H1 (cell line): ENCODE data around the gene LOC101059915.

Experiments
- ASH2L ChIP-seq: fragments of 200-600, 300-600 bp; sonication (generic); IDR thresholded peaks from one replicate; pipeline ENCODE4 v1.7.1; 2017; ENCODE audit warnings: low read length
- CBX5 ChIP-seq: fragments of 300-800, 300-1000 bp; sonication (generic); IDR thresholded peaks from 2 replicates; pipeline ENCODE4 v1.7.1; 2016; ENCODE audit warnings: antibody characterized with exemption, low read length, low read depth
- CBX8 ChIP-seq: fragments of 300-800, 300-1000 bp; sonication (generic); IDR thresholded peaks from 2 replicates; pipeline ENCODE4 v1.7.1; 2016; ENCODE audit warnings: low read depth, low read length, borderline replicate concordance
- FOSL1 ChIP-seq: IDR thresholded peaks from 2 replicates; pipeline ENCODE4 v1.6.1; 2011; ENCODE audit warnings: mild to moderate bottlenecking, low read depth, low read length, moderate library complexity; ENCODE audit not compliant: insufficient read depth
- GTF2F1 ChIP-seq: IDR thresholded peaks from 2 replicates; pipeline ENCODE4 v1.6.1; 2012; ENCODE audit warnings: low read depth, low read length, improper control_type of control experiment, borderline replicate concordance
- KDM4A ChIP-seq: IDR thresholded peaks from one replicate; pipeline ENCODE4 v1.7.1; 2012; ENCODE audit warnings: low read depth, mild to moderate bottlenecking, moderate library complexity, low read length, inconsistent platforms; ENCODE audit not compliant: severe bottlenecking
- TF ChIP-seq, protein P1 (sequence below): fragments of 300-600 bp; sonication (generic); IDR thresholded peaks from 2 replicates; pipeline ENCODE4 v1.7.1; 2012; ENCODE audit warnings: low read length, moderate library complexity, mild to moderate bottlenecking, inconsistent platforms; ENCODE audit not compliant: insufficient replicate concordance
- TF ChIP-seq, protein P2 (sequence below): IDR thresholded peaks from 2 replicates; pipeline ENCODE4 v1.6.1; 2012; ENCODE audit warnings: low read length, inconsistent platforms

Gene LOC101059915

DNA sequence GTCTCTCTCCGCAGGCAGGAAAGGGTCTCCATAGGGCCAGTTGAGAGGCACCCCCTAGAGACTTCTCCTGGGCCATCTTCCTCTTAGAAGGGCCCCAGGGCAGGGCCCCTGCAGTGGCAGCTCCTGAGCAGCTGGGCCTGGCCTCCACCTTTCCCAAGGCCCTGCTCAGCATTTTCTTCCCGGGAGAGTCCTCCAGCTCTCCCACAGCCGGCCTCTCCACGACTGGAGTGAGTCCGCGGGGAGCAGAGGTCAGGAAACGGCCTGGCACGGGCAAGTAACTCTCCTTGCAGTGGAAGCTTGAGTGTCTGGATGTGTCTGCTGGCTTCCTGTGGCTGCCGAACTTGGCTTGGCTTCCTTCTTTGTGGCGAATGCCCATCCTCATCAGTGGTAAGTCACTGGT, 1.6 kb upstream of the LOC101059915 start (continued):
- TF ChIP-seq, protein P1, sequence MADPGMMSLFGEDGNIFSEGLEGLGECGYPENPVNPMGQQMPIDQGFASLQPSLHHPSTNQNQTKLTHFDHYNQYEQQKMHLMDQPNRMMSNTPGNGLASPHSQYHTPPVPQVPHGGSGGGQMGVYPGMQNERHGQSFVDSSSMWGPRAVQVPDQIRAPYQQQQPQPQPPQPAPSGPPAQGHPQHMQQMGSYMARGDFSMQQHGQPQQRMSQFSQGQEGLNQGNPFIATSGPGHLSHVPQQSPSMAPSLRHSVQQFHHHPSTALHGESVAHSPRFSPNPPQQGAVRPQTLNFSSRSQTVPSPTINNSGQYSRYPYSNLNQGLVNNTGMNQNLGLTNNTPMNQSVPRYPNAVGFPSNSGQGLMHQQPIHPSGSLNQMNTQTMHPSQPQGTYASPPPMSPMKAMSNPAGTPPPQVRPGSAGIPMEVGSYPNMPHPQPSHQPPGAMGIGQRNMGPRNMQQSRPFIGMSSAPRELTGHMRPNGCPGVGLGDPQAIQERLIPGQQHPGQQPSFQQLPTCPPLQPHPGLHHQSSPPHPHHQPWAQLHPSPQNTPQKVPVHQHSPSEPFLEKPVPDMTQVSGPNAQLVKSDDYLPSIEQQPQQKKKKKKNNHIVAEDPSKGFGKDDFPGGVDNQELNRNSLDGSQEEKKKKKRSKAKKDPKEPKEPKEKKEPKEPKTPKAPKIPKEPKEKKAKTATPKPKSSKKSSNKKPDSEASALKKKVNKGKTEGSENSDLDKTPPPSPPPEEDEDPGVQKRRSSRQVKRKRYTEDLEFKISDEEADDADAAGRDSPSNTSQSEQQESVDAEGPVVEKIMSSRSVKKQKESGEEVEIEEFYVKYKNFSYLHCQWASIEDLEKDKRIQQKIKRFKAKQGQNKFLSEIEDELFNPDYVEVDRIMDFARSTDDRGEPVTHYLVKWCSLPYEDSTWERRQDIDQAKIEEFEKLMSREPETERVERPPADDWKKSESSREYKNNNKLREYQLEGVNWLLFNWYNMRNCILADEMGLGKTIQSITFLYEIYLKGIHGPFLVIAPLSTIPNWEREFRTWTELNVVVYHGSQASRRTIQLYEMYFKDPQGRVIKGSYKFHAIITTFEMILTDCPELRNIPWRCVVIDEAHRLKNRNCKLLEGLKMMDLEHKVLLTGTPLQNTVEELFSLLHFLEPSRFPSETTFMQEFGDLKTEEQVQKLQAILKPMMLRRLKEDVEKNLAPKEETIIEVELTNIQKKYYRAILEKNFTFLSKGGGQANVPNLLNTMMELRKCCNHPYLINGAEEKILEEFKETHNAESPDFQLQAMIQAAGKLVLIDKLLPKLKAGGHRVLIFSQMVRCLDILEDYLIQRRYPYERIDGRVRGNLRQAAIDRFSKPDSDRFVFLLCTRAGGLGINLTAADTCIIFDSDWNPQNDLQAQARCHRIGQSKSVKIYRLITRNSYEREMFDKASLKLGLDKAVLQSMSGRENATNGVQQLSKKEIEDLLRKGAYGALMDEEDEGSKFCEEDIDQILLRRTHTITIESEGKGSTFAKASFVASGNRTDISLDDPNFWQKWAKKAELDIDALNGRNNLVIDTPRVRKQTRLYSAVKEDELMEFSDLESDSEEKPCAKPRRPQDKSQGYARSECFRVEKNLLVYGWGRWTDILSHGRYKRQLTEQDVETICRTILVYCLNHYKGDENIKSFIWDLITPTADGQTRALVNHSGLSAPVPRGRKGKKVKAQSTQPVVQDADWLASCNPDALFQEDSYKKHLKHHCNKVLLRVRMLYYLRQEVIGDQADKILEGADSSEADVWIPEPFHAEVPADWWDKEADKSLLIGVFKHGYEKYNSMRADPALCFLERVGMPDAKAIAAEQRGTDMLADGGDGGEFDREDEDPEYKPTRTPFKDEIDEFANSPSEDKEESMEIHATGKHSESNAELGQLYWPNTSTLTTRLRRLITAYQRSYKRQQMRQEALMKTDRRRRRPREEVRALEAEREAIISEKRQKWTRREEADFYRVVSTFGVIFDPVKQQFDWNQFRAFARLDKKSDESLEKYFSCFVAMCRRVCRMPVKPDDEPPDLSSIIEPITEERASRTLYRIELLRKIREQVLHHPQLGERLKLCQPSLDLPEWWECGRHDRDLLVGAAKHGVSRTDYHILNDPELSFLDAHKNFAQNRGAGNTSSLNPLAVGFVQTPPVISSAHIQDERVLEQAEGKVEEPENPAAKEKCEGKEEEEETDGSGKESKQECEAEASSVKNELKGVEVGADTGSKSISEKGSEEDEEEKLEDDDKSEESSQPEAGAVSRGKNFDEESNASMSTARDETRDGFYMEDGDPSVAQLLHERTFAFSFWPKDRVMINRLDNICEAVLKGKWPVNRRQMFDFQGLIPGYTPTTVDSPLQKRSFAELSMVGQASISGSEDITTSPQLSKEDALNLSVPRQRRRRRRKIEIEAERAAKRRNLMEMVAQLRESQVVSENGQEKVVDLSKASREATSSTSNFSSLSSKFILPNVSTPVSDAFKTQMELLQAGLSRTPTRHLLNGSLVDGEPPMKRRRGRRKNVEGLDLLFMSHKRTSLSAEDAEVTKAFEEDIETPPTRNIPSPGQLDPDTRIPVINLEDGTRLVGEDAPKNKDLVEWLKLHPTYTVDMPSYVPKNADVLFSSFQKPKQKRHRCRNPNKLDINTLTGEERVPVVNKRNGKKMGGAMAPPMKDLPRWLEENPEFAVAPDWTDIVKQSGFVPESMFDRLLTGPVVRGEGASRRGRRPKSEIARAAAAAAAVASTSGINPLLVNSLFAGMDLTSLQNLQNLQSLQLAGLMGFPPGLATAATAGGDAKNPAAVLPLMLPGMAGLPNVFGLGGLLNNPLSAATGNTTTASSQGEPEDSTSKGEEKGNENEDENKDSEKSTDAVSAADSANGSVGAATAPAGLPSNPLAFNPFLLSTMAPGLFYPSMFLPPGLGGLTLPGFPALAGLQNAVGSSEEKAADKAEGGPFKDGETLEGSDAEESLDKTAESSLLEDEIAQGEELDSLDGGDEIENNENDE, result no peak
- TF ChIP-seq CBX5, result no peak
- TF ChIP-seq FOSL1, result no peak
- TF ChIP-seq ASH2L, result no peak
- no peak for TF ChIP-seq GTF2F1
- TF ChIP-seq, protein P2, sequence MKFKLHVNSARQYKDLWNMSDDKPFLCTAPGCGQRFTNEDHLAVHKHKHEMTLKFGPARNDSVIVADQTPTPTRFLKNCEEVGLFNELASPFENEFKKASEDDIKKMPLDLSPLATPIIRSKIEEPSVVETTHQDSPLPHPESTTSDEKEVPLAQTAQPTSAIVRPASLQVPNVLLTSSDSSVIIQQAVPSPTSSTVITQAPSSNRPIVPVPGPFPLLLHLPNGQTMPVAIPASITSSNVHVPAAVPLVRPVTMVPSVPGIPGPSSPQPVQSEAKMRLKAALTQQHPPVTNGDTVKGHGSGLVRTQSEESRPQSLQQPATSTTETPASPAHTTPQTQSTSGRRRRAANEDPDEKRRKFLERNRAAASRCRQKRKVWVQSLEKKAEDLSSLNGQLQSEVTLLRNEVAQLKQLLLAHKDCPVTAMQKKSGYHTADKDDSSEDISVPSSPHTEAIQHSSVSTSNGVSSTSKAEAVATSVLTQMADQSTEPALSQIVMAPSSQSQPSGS, result no peak
- no peak for TF ChIP-seq KDM4A
- TF ChIP-seq CBX8, result no peak
